Activated T-cell treated with anti-CD3 and anti-CD28 coated beads for 4 hours (primary cell): ENCODE measurements around the gene SBNO1.
"Not testable (repeated sequence)": the region's sequence is repeated elsewhere in the genome, so short reads cannot be mapped to it uniquely, and the experiment has no call there.

Experiments used
- DNase-seq: peaks from one replicate; pipeline ENCODE4 v3.0.0-alpha.2; 2020

The SBNO1 gene

GRCh38 chr12:123337070-123337469, 27.6 kb downstream of the SBNO1 start:
- DNase-seq = no peak

GRCh38 chr12:123336530-123336929, 28.1 kb downstream of the SBNO1 start:
- no peak for DNase-seq

GRCh38 chr12:123335490-123335889, 29.2 kb downstream of the SBNO1 start:
- DNase-seq = no peak

- no peak for DNase-seq
Measured at GRCh38 chr12:123329799-123330198, 34.8 kb downstream of the SBNO1 start.

- no peak for DNase-seq
Measured at GRCh38 chr12:123319826-123320225, 44.8 kb downstream of the SBNO1 start.

GRCh38 chr12:123319273-123319672, 45.4 kb downstream of the SBNO1 start:
- DNase-seq = no peak

- not testable (repeated sequence) for DNase-seq
Measured at GRCh38 chr12:123313046-123313445, 51.6 kb downstream of the SBNO1 start.

GRCh38 chr12:123306200-123306599, 58.4 kb downstream of the SBNO1 start:
- DNase-seq = no peak

GRCh38 chr12:123305136-123305535, 59.5 kb downstream of the SBNO1 start:
- no peak for DNase-seq

- no peak for DNase-seq
Measured at GRCh38 chr12:123293178-123293760, 71.4 kb downstream of the SBNO1 start.

- DNase-seq = no peak
Measured at GRCh38 chr12:123289911-123290310, 74.7 kb downstream of the SBNO1 start.

- DNase-seq = no peak
Measured at GRCh38 chr12:123288751-123289346, 75.8 kb downstream of the SBNO1 start.

GRCh38 chr12:123286652-123287373, 77.8 kb downstream of the SBNO1 start:
- DNase-seq = no peak

- DNase-seq = no peak
Measured at GRCh38 chr12:123284669-123285068, 80.0 kb downstream of the SBNO1 start.

- no peak for DNase-seq
Measured at GRCh38 chr12:123283461-123283860, 81.2 kb downstream of the SBNO1 start.

- DNase-seq = no peak
Measured at GRCh38 chr12:123282111-123282510, 82.5 kb downstream of the SBNO1 start.

GRCh38 chr12:123280971-123281370, 83.7 kb downstream of the SBNO1 start:
- DNase-seq = no peak

GRCh38 chr12:123278101-123278627, 86.5 kb downstream of the SBNO1 start:
- no peak for DNase-seq

- no peak for DNase-seq
Measured at GRCh38 chr12:123273166-123273565, 91.5 kb downstream of the SBNO1 start.

GRCh38 chr12:123271001-123271668, 93.5 kb downstream of the SBNO1 start:
- peak; percentile 69 for DNase-seq

- DNase-seq = no peak
Measured at GRCh38 chr12:123270214-123271000, 94.2 kb downstream of the SBNO1 start.

- DNase-seq = no peak
Measured at GRCh38 chr12:123269896-123270213, 94.8 kb downstream of the SBNO1 start.

GRCh38 chr12:123269395-123269892, 95.2 kb downstream of the SBNO1 start:
- DNase-seq = no peak
